ENCODE measurements around the gene GJD3.

GJD3 gene

GRCh38 chr17:40315206-40315605 is 49.3 kb downstream of the GJD3 start:
- H3K27ac Mint-ChIP-seq, result peak overlapping the region in 2 of 3 experiments; percentile 76 to 96
- TF ChIP-seq CTCF (IDR thresholded peaks at IDR 0.05; ENCODE audit: unreplicated experiment in 3 of 3), result no peak

GRCh38 chr17:40314584-40314956 is 50.0 kb downstream of the GJD3 start:
- peaks cover 22% of the 10 kb centered on the region for H3K4me1 Mint-ChIP-seq
- no peaks in the 10 kb centered on the region for H3K9me3 Mint-ChIP-seq
- no peaks in the 10 kb centered on the region for H3K36me3 Mint-ChIP-seq (ENCODE audit: low read depth)
- no peaks in the 10 kb centered on the region for H3K27me3 Mint-ChIP-seq (ENCODE audit: low read depth)
- H3K27ac Mint-ChIP-seq, result peak overlapping the region in 2 of 3 experiments; percentile 39 to 94
- H3K4me3 Mint-ChIP-seq, result peak overlapping the region in 2 of 3 experiments; percentile 38 to 68
- TF ChIP-seq CTCF (IDR thresholded peaks at IDR 0.05; ENCODE audit: unreplicated experiment in 3 of 3), result no peak

More at GRCh38 chr17:40315206-40315605, 49.3 kb downstream of the GJD3 start:
- no peaks in the 10 kb centered on the region for H3K36me3 Mint-ChIP-seq (ENCODE audit: low read depth)
- peak overlapping the region in 1 of 3 experiments; percentile 82 for H3K4me3 Mint-ChIP-seq
- H3K9me3 Mint-ChIP-seq, result no peaks in the 10 kb centered on the region
- no peaks in the 10 kb centered on the region for H3K27me3 Mint-ChIP-seq (ENCODE audit: low read depth)
- peaks cover 29% of the 10 kb centered on the region for H3K4me1 Mint-ChIP-seq

GRCh38 chr17:40313668-40314583 is 50.6 kb downstream of the GJD3 start:
- H3K27me3 Mint-ChIP-seq (ENCODE audit: low read depth), result no peaks in the 10 kb centered on the region
- peaks cover 18% of the 10 kb centered on the region for H3K4me1 Mint-ChIP-seq
- TF ChIP-seq CTCF (IDR thresholded peaks at IDR 0.05; ENCODE audit: unreplicated experiment in 3 of 3), result no peak
- peak overlapping the region in 2 of 3 experiments; percentile 39 to 94 for H3K27ac Mint-ChIP-seq
- no peaks in the 10 kb centered on the region for H3K9me3 Mint-ChIP-seq
- H3K36me3 Mint-ChIP-seq (ENCODE audit: low read depth), result no peaks in the 10 kb centered on the region
- H3K4me3 Mint-ChIP-seq, result peak overlapping the region in 2 of 3 experiments; percentile 48 to 65

Measured in nephron (organoid).